HK-2 (cell line): ENCODE results near the gene ZBP1.

Experiments used
- DNase-seq: peaks from one replicate; pipeline ENCODE4 v3.0.0-alpha.2; 2018; ENCODE audit not compliant: unreplicated experiment

Gene ZBP1

GRCh38 chr20:57598491-57598890 lies 21.7 kb downstream of the ZBP1 start:
- no peak for DNase-seq

- no peak for DNase-seq
Measured at GRCh38 chr20:57598060-57598459, 22.2 kb downstream of the ZBP1 start.

GRCh38 chr20:57596998-57597939 lies 23.0 kb downstream of the ZBP1 start:
- peak; percentile 72 for DNase-seq

GRCh38 chr20:57596358-57596757 lies 23.9 kb downstream of the ZBP1 start:
- DNase-seq, result no peak

GRCh38 chr20:57595041-57596030 lies 24.9 kb downstream of the ZBP1 start:
- no peak for DNase-seq

GRCh38 chr20:57594092-57594951 lies 25.9 kb downstream of the ZBP1 start:
- DNase-seq, result peak; percentile 64

- DNase-seq, result no peak
Measured at GRCh38 chr20:57593134-57593886, 26.9 kb downstream of the ZBP1 start.

- no peak for DNase-seq
Measured at GRCh38 chr20:57592263-57593092, 27.7 kb downstream of the ZBP1 start.

- no peak for DNase-seq
Measured at GRCh38 chr20:57591289-57592229, 28.7 kb downstream of the ZBP1 start.

GRCh38 chr20:57590485-57591288 lies 29.5 kb downstream of the ZBP1 start:
- no peak for DNase-seq

- no peak for DNase-seq
Measured at GRCh38 chr20:57589728-57590484, 30.3 kb downstream of the ZBP1 start.

GRCh38 chr20:57589123-57589727 lies 31.0 kb downstream of the ZBP1 start:
- DNase-seq, result no peak

- DNase-seq, result no peak
Measured at GRCh38 chr20:57588596-57588995, 31.6 kb downstream of the ZBP1 start.

- no peak for DNase-seq
Measured at GRCh38 chr20:57587989-57588377, 32.2 kb downstream of the ZBP1 start.

GRCh38 chr20:57587278-57587988 lies 32.8 kb downstream of the ZBP1 start:
- DNase-seq, result no peak

GRCh38 chr20:57586943-57587277 lies 33.3 kb downstream of the ZBP1 start:
- no peak for DNase-seq
